Heart left ventricle (tissue), 16 donors: ENCODE results near the gene CLIC6. TPM values are rescaled to one million over a fixed set of nuclear protein-coding genes. Genes with fewer than 3 reads are reported as not detected.
"Not testable (repeated sequence)": the region's sequence is repeated elsewhere in the genome, so short reads cannot be mapped to it uniquely, and the experiment has no call there.

Experiments used
- ATAC-seq, 4 donors: fragments of 200-7000 bp; cut with Tn5 transposase; one replicate each; pipeline ENCODE4 v1.9.1; 2020 to 2022; ENCODE audit warnings: moderate library complexity in 4 of 4, mild to moderate bottlenecking in 3 of 4, moderate number of reproducible peaks in 1 of 4
- DNase-seq, 5 donors: peaks; one replicate each; pipeline ENCODE4 v3.0.0-alpha.2; 2020
- H3K27ac ChIP-seq, 12 donors: fragments of 200-600 bp; sonication (generic) in 4 of 12; one replicate each; pipeline versions ENCODE4 v1.5.0 to v1.8.0; 2016 to 2022; ENCODE audit warnings: mild to moderate bottlenecking in 2 of 12
- H3K27me3 ChIP-seq, 9 donors: fragments of 200-600 bp; sonication (generic) in 2 of 9; one replicate each; pipeline versions ENCODE4 v1.5.1 to v1.8.0; 2016 to 2022; ENCODE audit warnings: mild to moderate bottlenecking in 3 of 9
- H3K36me3 ChIP-seq, 9 donors: fragments of 200-600 bp; sonication (generic) in 2 of 9; one replicate each; pipeline versions ENCODE4 v1.5.0 to v1.8.0; 2018 to 2022; ENCODE audit warnings: mild to moderate bottlenecking in 2 of 9
- H3K4me1 ChIP-seq, 12 donors: fragments of 200-600 bp; sonication (generic) in 4 of 12; one replicate each; pipeline versions ENCODE4 v1.5.0 to v1.8.0; 2016 to 2022; ENCODE audit warnings: mild to moderate bottlenecking in 3 of 12
- H3K4me3 ChIP-seq, 12 donors: fragments of 200-600 bp; sonication (generic) in 4 of 12; one replicate each; pipeline versions ENCODE4 v1.5.0 to v1.8.0; 2017 to 2022; ENCODE audit warnings: mild to moderate bottlenecking in 9 of 12, moderate library complexity in 4 of 12
- H3K9me3 ChIP-seq, 12 donors: fragments of 200-600 bp; sonication (generic) in 4 of 12; one replicate each; pipeline versions ENCODE4 v1.5.0 to v1.8.0; 2016 to 2022; ENCODE audit warnings: mild to moderate bottlenecking in 1 of 12
- POLR2A ChIP-seq, 2 donors: fragments of 450-650 bp; IDR thresholded peaks; one replicate each; pipeline ENCODE4 v1.6.1; 2017; ENCODE audit warnings: antibody characterized with exemption in 2 of 2, mild to moderate bottlenecking in 2 of 2, moderate library complexity in 2 of 2
- WGBS, 4 donors: extraction: QIAGEN DNeasy Blood & Tissue Kit in 2 of 4; methylation state at CpG; one replicate each; pipeline versions ENCODE4 v1.1.5 to v1.1.7; 2013 to 2018; 5-methylcytosine and 5-hydroxymethylcytosine counted together
- intact Hi-C, 10 donors: fragments of 100-400 bp; cut with DNase I; formaldehyde crosslinking; loops; one replicate each; pipeline versions ENCODE4 v1.11.1 to v1.14.2; 2022
- polyA plus RNA-seq, 2 donors: library from polyadenylated mRNA; stranded (reverse); fragments of 200-250 nt; gene quantifications; one replicate each; pipeline ENCODE4 v1.2.3, GENCODE V29; 2013
- total RNA-seq, 9 donors: library from RNA; depleted of rRNA in 2 of 9; stranded (reverse); fragments of >200 nt in 2 of 9; fragmentation: NEBNext Ultra II Directional in 3 of 9; extraction: Animal tissue kit (Norgen Biotek cat#: 25700) in 3 of 9; gene quantifications; one replicate each; pipeline versions ENCODE4 v1.1.0 to v1.2.4, GENCODE V29; 2016 to 2023
- TF ChIP-seq, protein P1 (sequence below), 12 donors: fragments of 200-600 bp; sonication (generic) in 4 of 12; IDR thresholded peaks; one replicate each; pipeline versions ENCODE4 v1.5.0 to v1.8.0; 2018 to 2022; ENCODE audit warnings: antibody characterized with exemption in 12 of 12, mild to moderate bottlenecking in 5 of 12
- donor health status: ischemic (EF 13 %, LVEDD 7.1; RV severe dilation, severe dysfunction).
- donor health status: healthy with polysubstance abuse.
- donor health status: DM: no; HTN: yes; CAD: no.
- donor health status: DM: no; HTN: no; CAD: no.
- donor health status: ischemic (EF 25% LVEDD 6.9; RV normal size, moderate dysfunction).
- donor health status: ischemic (EF 25% LVEDD 5.7; RV mildly dilated, moderate dysfunction).
- donor health status: healthy.
- donor health status: DM: yes; HTN: yes; CAD: no.
- donor health status: ischemic (EF 35%, LVEDD 5.7; RV mildly dilated, moderate dysfunction).
- donor health status: nonischemic (EF 11% LVEDD 7.7; RV severe dilation, severe dysfunction).
- donor health status: DM: yes; HTN: yes; CAD: no.
- donor health status: PGD.
- donor health status: ischemic (EF 29% LVEDD 5.4; RV normal size, mild dysfunction).
- donor health status: nonischemic (EF 23%, LVEDD 6.1; RV moderate dilation, normal function).

CLIC6 gene
- total and polyA plus RNA-seq, 11 donors = 2.6 to 15.7 (median 7.5) TPM

DNA sequence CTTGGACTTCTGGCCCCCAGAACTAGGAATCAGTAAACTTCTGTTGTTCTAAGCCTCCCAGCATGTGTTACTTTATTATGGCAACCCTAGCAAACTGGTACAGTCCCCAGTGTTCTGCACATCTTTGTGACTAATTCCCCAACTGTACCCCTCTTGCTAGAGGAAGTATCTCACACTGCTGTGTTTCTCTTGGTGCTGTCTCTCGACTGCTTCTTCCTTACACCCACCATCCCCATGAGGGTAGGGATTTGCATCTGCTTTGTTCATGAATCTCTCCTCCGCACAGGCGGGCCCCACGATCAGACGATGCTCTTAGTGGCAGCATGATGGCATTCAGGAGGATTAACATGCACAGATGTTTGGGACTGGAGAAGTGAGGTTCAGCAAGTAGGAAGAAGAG, 46.7 kb downstream of the CLIC6 start:
- DNase-seq = no peak
- Histone ChIP-seq H3K27me3 (peaks cover 0 to 4% (median 0%) of the 10 kb centered on the region in 9 donors), H3K4me1 (no peaks in the 10 kb centered on the region), H3K27ac (no peak overlapping the region), H3K9me3 (no peaks in the 10 kb centered on the region), H3K36me3 (no peaks in the 10 kb centered on the region), H3K4me3 (no peak overlapping the region)
- ATAC-seq = no peak
- TF ChIP-seq, protein P1, sequence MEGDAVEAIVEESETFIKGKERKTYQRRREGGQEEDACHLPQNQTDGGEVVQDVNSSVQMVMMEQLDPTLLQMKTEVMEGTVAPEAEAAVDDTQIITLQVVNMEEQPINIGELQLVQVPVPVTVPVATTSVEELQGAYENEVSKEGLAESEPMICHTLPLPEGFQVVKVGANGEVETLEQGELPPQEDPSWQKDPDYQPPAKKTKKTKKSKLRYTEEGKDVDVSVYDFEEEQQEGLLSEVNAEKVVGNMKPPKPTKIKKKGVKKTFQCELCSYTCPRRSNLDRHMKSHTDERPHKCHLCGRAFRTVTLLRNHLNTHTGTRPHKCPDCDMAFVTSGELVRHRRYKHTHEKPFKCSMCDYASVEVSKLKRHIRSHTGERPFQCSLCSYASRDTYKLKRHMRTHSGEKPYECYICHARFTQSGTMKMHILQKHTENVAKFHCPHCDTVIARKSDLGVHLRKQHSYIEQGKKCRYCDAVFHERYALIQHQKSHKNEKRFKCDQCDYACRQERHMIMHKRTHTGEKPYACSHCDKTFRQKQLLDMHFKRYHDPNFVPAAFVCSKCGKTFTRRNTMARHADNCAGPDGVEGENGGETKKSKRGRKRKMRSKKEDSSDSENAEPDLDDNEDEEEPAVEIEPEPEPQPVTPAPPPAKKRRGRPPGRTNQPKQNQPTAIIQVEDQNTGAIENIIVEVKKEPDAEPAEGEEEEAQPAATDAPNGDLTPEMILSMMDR (IDR thresholded peaks at IDR 0.05) = no peak
- no peak for TF ChIP-seq POLR2A (IDR thresholded peaks at IDR 0.05)
- intact Hi-C loops = no loop called here
- 87 to 95% (median 89%) methylated on average over 5 of the region's 5 CpGs for WGBS, 4 donors

DNA sequence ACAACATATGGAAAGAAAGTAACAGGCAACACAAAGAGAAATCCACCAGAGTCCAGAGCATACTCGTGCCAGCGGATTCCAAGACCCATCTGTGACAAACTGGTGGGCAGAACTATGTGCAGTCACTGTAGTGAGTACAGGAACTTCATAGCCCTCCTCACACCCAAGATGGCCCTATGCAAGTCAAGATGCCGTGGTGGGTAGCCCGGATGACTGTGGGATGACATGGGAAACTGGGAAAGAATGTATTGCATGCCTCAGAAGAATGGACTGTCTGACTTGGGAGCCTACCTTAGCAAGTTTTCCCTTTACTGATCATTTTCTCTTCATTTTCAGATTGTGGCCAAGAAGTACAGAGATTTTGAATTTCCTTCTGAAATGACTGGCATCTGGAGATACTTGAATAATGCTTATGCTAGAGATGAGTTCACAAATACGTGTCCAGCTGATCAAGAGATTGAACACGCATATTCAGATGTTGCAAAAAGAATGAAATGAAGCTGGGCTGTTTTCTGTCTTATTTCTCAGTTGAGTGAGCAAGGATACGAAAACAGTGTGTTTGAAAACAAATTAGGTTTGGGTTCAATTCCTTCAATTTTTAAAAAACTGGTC, 47.3 kb downstream of the CLIC6 start:
- H3K27me3 ChIP-seq = peaks cover 0 to 4% (median 0%) of the 10 kb centered on the region in 9 donors
- no peak for DNase-seq
- ATAC-seq = no peak
- H3K36me3 ChIP-seq = no peaks in the 10 kb centered on the region
- H3K4me3 ChIP-seq = no peak overlapping the region
- no peak for TF ChIP-seq POLR2A (IDR thresholded peaks at IDR 0.05)
- TF ChIP-seq, protein P1 (IDR thresholded peaks at IDR 0.05) = no peak
- WGBS, 4 donors = 89 to 92% (median 90%) methylated on average over 7 of the region's 7 CpGs
- no peaks in the 10 kb centered on the region for H3K9me3 ChIP-seq
- no peak overlapping the region for H3K27ac ChIP-seq
- intact Hi-C loops = no loop called here
- no peaks in the 10 kb centered on the region for H3K4me1 ChIP-seq

DNA sequence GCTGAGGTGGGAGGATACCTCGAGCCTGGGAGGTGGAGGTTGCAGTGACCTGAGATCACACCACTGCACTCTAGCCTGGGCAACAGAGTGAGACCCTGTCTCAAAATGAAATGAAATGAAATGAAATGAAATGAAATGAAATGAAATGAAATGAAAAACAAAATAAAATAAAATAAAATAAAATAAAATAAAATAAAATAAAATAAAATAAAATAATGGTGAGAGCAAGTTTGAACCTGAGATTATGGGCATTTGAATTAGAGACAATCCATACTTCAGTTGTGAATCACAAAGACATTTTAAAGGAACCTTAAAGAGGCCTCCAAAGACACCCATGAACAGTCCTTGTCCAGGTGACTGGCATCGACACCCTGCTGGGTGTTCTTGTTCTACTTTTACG, 49.7 kb downstream of the CLIC6 start:
- peaks cover 0 to 12% (median 0%) of the 10 kb centered on the region in 9 donors for H3K27me3 ChIP-seq
- DNase-seq, H3K4me1 ChIP-seq, H3K9me3 ChIP-seq, intact Hi-C loops, ATAC-seq, H3K4me3 ChIP-seq, H3K27ac ChIP-seq, H3K36me3 ChIP-seq: not testable (repeated sequence)
- WGBS, 4 donors = 90 to 96% (median 91%) methylated on average over 3 of the region's 3 CpGs

DNA sequence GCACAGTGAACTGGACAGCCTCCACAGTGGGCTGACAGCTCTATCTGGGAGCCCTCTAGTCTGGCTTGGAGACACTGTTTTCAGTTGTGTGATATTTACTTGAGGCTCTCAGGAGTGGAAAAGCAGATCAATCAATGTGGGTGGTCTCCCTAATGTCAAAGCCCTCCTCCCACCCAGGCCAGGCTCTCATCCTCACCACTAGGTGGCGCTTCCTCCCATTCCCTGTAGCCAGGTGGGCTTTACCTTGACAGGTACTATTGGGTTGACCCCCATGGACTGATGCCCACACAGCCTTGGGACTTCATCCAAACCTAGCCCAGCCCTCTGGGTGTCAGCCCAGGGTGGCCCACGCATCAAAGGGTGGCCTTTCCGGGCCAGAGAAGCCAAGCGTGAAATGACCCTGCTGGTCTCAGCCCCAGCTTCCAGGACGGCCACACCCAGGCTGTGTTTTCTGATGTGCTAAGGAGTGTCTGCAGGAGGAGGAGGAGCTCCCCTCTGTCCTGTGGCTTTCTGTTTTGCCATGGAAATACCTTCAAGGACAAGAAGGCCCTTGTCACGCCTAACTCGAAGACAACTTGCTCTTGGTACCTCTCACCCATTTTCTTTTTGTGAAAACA, 54.0 kb downstream of the CLIC6 start:
- Histone ChIP-seq H3K27me3 (peaks cover 0 to 16% (median 0%) of the 10 kb centered on the region in 9 donors), H3K27ac (no peak overlapping the region), H3K36me3 (no peaks in the 10 kb centered on the region), H3K4me1 (peaks cover 0 to 7% (median 0%) of the 10 kb centered on the region in 12 donors), H3K9me3 (no peaks in the 10 kb centered on the region), H3K4me3 (no peak overlapping the region)
- WGBS, 4 donors = 69 to 74% (median 72%) methylated on average over 3 to 7 of the region's 7 CpGs
- DNase-seq (no peak), ATAC-seq (no peak)
- intact Hi-C loops = no loop called here
- TF ChIP-seq, protein P1 (IDR thresholded peaks at IDR 0.05) = peak in 8 of 12 donors; percentile 14 to 36 (median 32)
- no peak for TF ChIP-seq POLR2A (IDR thresholded peaks at IDR 0.05)
